Activated B cell treated with CpG ODN at 0.5 μM for 24 hours (primary cell): ENCODE measurements around the gene SCNM1. TPM values are rescaled to one million over a fixed set of nuclear protein-coding genes. Genes with fewer than 3 reads are reported as not detected.
A peak's percentile ranks its signal among the peaks of the same experiment; 100 is the strongest.
"Not testable (repeated sequence)": the region's sequence is repeated elsewhere in the genome, so short reads cannot be mapped to it uniquely, and the experiment has no call there.

ENCODE experiments used
- ATAC-seq: fragments of 200-7000 bp; cut with Tn5 transposase; one replicate; pipeline ENCODE4 v1.10.0; 2021; ENCODE audit warnings: low read depth, mild to moderate bottlenecking, moderate library complexity
- CTCF ChIA-PET: fragments of 350-600 bp; sonication (Branson Sonifier 250); formaldehyde crosslinking; loops from one replicate; lab custom pipeline; 2021; ENCODE audit warnings: antibody characterized with exemption; lab: Charles Lee
- POLR2A ChIA-PET: fragments of 350-600 bp; sonication (Branson Sonifier 250); formaldehyde crosslinking; loops from one replicate; lab custom pipeline; 2021; ENCODE audit warnings: antibody characterized with exemption; lab: Charles Lee
- DNase-seq: peaks from one replicate; pipeline ENCODE4 v3.0.0; 2022
- H3K27ac Mint-ChIP-seq: one replicate; pipeline ENCODE4 v1.8.0; 2020; ENCODE audit warnings: mixed read lengths
- H3K27me3 Mint-ChIP-seq: one replicate; pipeline ENCODE4 v1.8.0; 2021; ENCODE audit warnings: mixed read lengths
- H3K36me3 Mint-ChIP-seq: one replicate; pipeline ENCODE4 v1.8.0; 2021; ENCODE audit warnings: low read depth, mixed read lengths
- H3K4me1 Mint-ChIP-seq: one replicate; pipeline ENCODE4 v1.8.0; 2021; ENCODE audit warnings: mixed read lengths
- H3K4me3 Mint-ChIP-seq: one replicate; pipeline ENCODE4 v1.8.0; 2020; ENCODE audit warnings: mild to moderate bottlenecking, mixed read lengths
- H3K9me3 Mint-ChIP-seq: one replicate; pipeline ENCODE4 v1.8.0; 2020; ENCODE audit warnings: mixed read lengths
- intact Hi-C: fragments of 100-400 bp; cut with micrococcal nuclease; formaldehyde crosslinking; loops from one replicate; pipeline ENCODE4 v1.15.1; 2024
- total RNA-seq: library from RNA; stranded (reverse); gene quantifications from 2 replicates; pipeline ENCODE4 v1.2.3, GENCODE V29; 2022
- TF ChIP-seq, protein P1 (sequence below): fragments of 200-600 bp; IDR thresholded peaks from one replicate; pipeline ENCODE4 v1.8.0; 2022; ENCODE audit warnings: antibody characterized with exemption, mild to moderate bottlenecking

Gene SCNM1
- total RNA-seq, 1 donor from 2014 or later, result 58.2 TPM

DNA sequence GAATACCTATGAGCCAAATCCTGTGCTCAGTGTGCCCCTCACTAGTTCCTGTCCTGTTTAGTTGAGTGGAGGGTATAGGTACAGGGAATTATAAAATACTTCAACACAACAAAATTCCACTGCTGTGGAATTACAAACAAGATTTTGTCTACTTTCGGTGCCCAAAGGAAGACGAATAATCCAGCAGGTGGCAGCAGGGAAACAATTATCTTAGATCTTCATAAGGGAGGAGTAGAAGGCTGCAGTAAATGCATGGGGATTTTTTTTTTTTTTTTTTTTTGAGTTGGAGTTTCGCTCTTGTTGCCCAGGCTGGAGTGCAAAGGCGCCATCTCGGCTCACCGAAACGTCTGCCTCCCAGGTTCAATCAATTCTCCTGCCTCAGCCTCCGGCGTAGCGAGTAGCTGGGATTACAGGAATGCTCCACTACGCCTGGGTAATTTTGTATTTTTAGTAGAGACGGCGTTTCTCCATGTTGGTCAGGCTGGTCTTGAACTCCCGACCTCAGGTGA lies 30.4 kb downstream of the SCNM1 start:
- POLR2A ChIA-PET, result interaction anchor here (0.6 to 1.0 kb wide), 4 partner anchors 9 to 202 kb away, joined by 3 to 6 read pairs (median 4); no protein-coding TSS in a partner anchor
- TF ChIP-seq, protein P1, sequence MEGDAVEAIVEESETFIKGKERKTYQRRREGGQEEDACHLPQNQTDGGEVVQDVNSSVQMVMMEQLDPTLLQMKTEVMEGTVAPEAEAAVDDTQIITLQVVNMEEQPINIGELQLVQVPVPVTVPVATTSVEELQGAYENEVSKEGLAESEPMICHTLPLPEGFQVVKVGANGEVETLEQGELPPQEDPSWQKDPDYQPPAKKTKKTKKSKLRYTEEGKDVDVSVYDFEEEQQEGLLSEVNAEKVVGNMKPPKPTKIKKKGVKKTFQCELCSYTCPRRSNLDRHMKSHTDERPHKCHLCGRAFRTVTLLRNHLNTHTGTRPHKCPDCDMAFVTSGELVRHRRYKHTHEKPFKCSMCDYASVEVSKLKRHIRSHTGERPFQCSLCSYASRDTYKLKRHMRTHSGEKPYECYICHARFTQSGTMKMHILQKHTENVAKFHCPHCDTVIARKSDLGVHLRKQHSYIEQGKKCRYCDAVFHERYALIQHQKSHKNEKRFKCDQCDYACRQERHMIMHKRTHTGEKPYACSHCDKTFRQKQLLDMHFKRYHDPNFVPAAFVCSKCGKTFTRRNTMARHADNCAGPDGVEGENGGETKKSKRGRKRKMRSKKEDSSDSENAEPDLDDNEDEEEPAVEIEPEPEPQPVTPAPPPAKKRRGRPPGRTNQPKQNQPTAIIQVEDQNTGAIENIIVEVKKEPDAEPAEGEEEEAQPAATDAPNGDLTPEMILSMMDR, result no peak
- Mint-ChIP-seq H3K9me3 (no peaks in the 10 kb centered on the region), H3K4me3 (peak overlapping the region; percentile 51), H3K27me3 (no peaks in the 10 kb centered on the region), H3K4me1 (peaks cover 38% of the 10 kb centered on the region), H3K27ac (peak overlapping the region; percentile 66), H3K36me3 (peaks cover 16% of the 10 kb centered on the region)
- DNase-seq (no peak), ATAC-seq (peak; percentile 16)
- intact Hi-C loops, result loop anchor here (1.0 to 10.0 kb wide), 4 partner anchors 55 to 798 kb away; partner anchors contain the start of genes C2CD4D and S100A10
- CTCF ChIA-PET, result interaction anchor here (1.1 to 2.1 kb wide), 2 partner anchors 56 to 97 kb away, joined by 3 to 10 read pairs; no protein-coding TSS in a partner anchor

DNA sequence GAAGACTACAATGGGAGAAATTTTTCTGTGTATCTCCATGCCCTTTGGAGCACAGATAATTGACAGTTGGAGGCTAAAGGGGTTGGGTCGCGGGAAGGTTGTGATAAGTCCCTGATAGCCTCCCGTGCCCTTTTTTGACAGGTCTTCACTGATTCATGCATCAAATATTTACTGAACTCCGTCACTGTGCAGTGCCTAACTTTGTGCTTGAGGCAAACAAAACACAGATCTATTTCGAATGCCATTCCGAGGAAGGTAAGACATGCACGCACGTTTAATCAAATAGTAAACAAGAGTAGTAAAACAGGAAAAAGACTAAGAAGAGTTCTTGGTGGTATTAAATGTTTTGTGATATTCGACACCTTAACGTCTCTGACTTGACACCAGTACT lies 31.9 kb downstream of the SCNM1 start:
- H3K36me3 Mint-ChIP-seq, result peaks cover 23% of the 10 kb centered on the region
- POLR2A ChIA-PET, result interaction anchor here (0.6 to 1.5 kb wide), 3 partner anchors 26 to 130 kb away, joined by 4 to 6 read pairs (median 4); no protein-coding TSS in a partner anchor
- DNase-seq (no peak), ATAC-seq (no peak)
- H3K4me1 Mint-ChIP-seq, result peaks cover 46% of the 10 kb centered on the region
- peak overlapping the region; percentile 98 for H3K27ac Mint-ChIP-seq
- intact Hi-C loops, result loop anchor here (1.0 to 10.0 kb wide), 9 partner anchors 8 to 797 kb away; partner anchors contain the start of genes ARNT, C2CD4D, PI4KB and PSMB4
- no peaks in the 10 kb centered on the region for H3K27me3 Mint-ChIP-seq
- CTCF ChIA-PET, result no interaction called here
- H3K9me3 Mint-ChIP-seq, result no peaks in the 10 kb centered on the region
- H3K4me3 Mint-ChIP-seq, result peak overlapping the region; percentile 99
- TF ChIP-seq, protein P1, result no peak

- intact Hi-C loops, result loop anchor here (1.0 to 10.0 kb wide), 9 partner anchors 8 to 796 kb away; partner anchors contain the start of genes ARNT, C2CD4D, PI4KB and PSMB4
- Mint-ChIP-seq H3K27me3 (no peaks in the 10 kb centered on the region), H3K36me3 (peaks cover 26% of the 10 kb centered on the region), H3K4me1 (peaks cover 47% of the 10 kb centered on the region), H3K4me3 (peak within 1 kb of the TSS; percentile 99), H3K9me3 (no peaks in the 10 kb centered on the region), H3K27ac (peak within 1 kb of the TSS; percentile 98)
- POLR2A ChIA-PET, result interaction anchor here (0.6 to 1.7 kb wide), 13 partner anchors 9 to 834 kb away, joined by 3 to 29 read pairs (median 4); partner anchors contain the start of genes LYSMD1, PSMD4, RPRD2 and SCNM1
- TF ChIP-seq, protein P1, result no peak
- DNase-seq (peak; percentile 94), ATAC-seq (peak; percentile 93)
- CTCF ChIA-PET, result no interaction called here
Observed at GRCh38 chr1:151198254-151199127, 32.5 kb downstream of the SCNM1 start, which contains the start of gene PIP5K1A. Gene PIP5K1A (plus strand): TSS chr1:151198552. CDS start chr1:151198997, 445 bp downstream.

DNA sequence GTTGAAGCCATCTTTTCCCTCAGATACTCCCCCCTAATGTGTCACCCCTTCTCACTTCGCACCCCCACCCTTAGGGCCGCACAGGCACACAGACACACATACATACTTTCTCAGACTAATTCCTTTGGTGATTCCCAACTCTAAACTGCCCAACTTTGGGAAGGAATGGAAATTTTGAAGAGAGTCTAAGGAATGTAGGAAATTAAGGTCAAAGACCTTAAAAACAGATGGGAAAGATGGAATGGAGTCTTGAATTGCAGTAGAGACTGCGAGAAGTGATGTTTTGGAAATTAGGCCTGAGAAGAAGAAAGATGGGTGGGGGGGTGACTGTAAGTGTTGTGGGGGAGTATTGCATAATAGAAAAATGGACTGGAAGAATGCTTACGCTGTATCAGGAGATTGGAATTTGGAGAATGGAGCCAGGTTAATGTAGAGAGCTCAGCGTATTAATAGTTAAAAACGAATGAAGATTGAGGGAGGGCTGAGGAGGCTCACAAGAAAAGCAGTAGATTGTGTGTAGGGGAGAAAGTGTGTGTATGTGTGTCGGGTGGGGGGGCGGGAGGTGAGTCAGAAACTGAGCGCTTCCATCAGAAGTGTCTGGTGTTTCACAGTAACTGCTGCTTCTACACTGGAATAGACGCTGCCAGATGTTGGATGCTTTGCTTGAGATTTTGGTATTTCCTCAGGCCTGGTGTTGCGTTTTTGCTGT lies 34.1 kb downstream of the SCNM1 start:
- peaks cover 35% of the 10 kb centered on the region for H3K36me3 Mint-ChIP-seq
- peaks cover 50% of the 10 kb centered on the region for H3K4me1 Mint-ChIP-seq
- CTCF ChIA-PET, result no interaction called here
- peak overlapping the region; percentile 98 for H3K27ac Mint-ChIP-seq
- TF ChIP-seq, protein P1, result no peak
- no peaks in the 10 kb centered on the region for H3K27me3 Mint-ChIP-seq
- POLR2A ChIA-PET, result interaction anchor here (0.6 to 1.7 kb wide), 4 partner anchors 10 to 67 kb away, joined by 3 to 29 read pairs (median 5); partner anchors contain the start of genes LYSMD1, PSMD4, SCNM1 and VPS72
- no peaks in the 10 kb centered on the region for H3K9me3 Mint-ChIP-seq
- ATAC-seq, result no peak
- intact Hi-C loops, result loop anchor here (2.0 to 10.0 kb wide), 3 partner anchors 147 to 795 kb away; partner anchors contain the start of genes C2CD4D, RFX5 and S100A10
- no peak for DNase-seq
- peak overlapping the region; percentile 99 for H3K4me3 Mint-ChIP-seq

GRCh38 chr1:151205381-151205965 lies 39.5 kb downstream of the SCNM1 start:
- POLR2A ChIA-PET, result interaction anchor here (0.6 to 1.5 kb wide), 2 partner anchors 9 to 16 kb away, joined by 3 read pairs; partner anchors contain the start of gene VPS72
- not testable (repeated sequence) for H3K9me3 Mint-ChIP-seq

More at GRCh38 chr1:151205381-151205965, 39.5 kb downstream of the SCNM1 start:
- intact Hi-C loops, H3K27me3 Mint-ChIP-seq, DNase-seq, H3K27ac Mint-ChIP-seq, ATAC-seq, H3K4me3 Mint-ChIP-seq: not testable (repeated sequence)
- H3K36me3 Mint-ChIP-seq, result peaks cover 50% of the 10 kb centered on the region
- CTCF ChIA-PET, result interaction anchor here (0.9 kb wide), 1 partner anchor 135 kb away, joined by 3 read pairs; the partner anchor contains the start of gene GABPB2
- H3K4me1 Mint-ChIP-seq, result peaks cover 17% of the 10 kb centered on the region
